ENCODE measurements around the gene FAM107B. TPM values are rescaled to one million over a fixed set of nuclear protein-coding genes. Genes with fewer than 3 reads are reported as not detected.

FAM107B gene
- total RNA-seq, 1 donor from 2014 or later = 13.6 TPM

GRCh38 chr10:14578060-14578952 lies 196.4 kb downstream of the FAM107B start:
- Histone ChIP-seq H3K27ac (ENCODE audit: low read depth, low read length) (no peak overlapping the region), H3K36me3 (ENCODE audit: control insufficient read depth in 3 of 3, insufficient read depth in 3 of 3, low read length in 3 of 3) (no peaks in the 10 kb centered on the region), H3K27me3 (ENCODE audit: control insufficient read depth in 3 of 3, insufficient read depth in 3 of 3, low read length in 3 of 3) (no peaks in the 10 kb centered on the region), H3K9me3 (ENCODE audit: control insufficient read depth in 3 of 3, low read length in 3 of 3) (no peaks in the 10 kb centered on the region), H3K4me1 (ENCODE audit: control insufficient read depth in 3 of 3, insufficient read depth in 3 of 3, low read length in 3 of 3) (no peaks in the 10 kb centered on the region), H3K9ac (ENCODE audit: low read depth in 1 of 3, low read length in 3 of 3) (no peak overlapping the region), H3K4me3 (ENCODE audit: low read length in 3 of 3) (no peak overlapping the region)

GRCh38 chr10:14574885-14575284 lies 199.8 kb downstream of the FAM107B start:
- no peaks in the 10 kb centered on the region for H3K27me3 ChIP-seq (ENCODE audit: control insufficient read depth in 3 of 3, insufficient read depth in 3 of 3, low read length in 3 of 3)
- H3K4me1 ChIP-seq (ENCODE audit: control insufficient read depth in 3 of 3, insufficient read depth in 3 of 3, low read length in 3 of 3) = no peaks in the 10 kb centered on the region
- no peak overlapping the region for H3K4me3 ChIP-seq (ENCODE audit: low read length in 3 of 3)
- H3K9me3 ChIP-seq (ENCODE audit: control insufficient read depth in 3 of 3, low read length in 3 of 3) = no peaks in the 10 kb centered on the region
- no peak overlapping the region for H3K9ac ChIP-seq (ENCODE audit: low read depth in 1 of 3, low read length in 3 of 3)
- H3K36me3 ChIP-seq (ENCODE audit: control insufficient read depth in 3 of 3, insufficient read depth in 3 of 3, low read length in 3 of 3) = no peaks in the 10 kb centered on the region
- no peak overlapping the region for H3K27ac ChIP-seq (ENCODE audit: low read depth, low read length)

GRCh38 chr10:14574291-14574690 lies 200.4 kb downstream of the FAM107B start:
- H3K27me3 ChIP-seq (ENCODE audit: control insufficient read depth in 3 of 3, insufficient read depth in 3 of 3, low read length in 3 of 3) = no peaks in the 10 kb centered on the region
- H3K4me3 ChIP-seq (ENCODE audit: low read length in 3 of 3) = no peak overlapping the region
- no peaks in the 10 kb centered on the region for H3K36me3 ChIP-seq (ENCODE audit: control insufficient read depth in 3 of 3, insufficient read depth in 3 of 3, low read length in 3 of 3)
- H3K9me3 ChIP-seq (ENCODE audit: control insufficient read depth in 3 of 3, low read length in 3 of 3) = no peaks in the 10 kb centered on the region
- no peak overlapping the region for H3K9ac ChIP-seq (ENCODE audit: low read depth in 1 of 3, low read length in 3 of 3)
- no peak overlapping the region for H3K27ac ChIP-seq (ENCODE audit: low read depth, low read length)
- H3K4me1 ChIP-seq (ENCODE audit: control insufficient read depth in 3 of 3, insufficient read depth in 3 of 3, low read length in 3 of 3) = no peaks in the 10 kb centered on the region

GRCh38 chr10:14573666-14574261 lies 200.9 kb downstream of the FAM107B start:
- Histone ChIP-seq H3K27me3 (ENCODE audit: control insufficient read depth in 3 of 3, insufficient read depth in 3 of 3, low read length in 3 of 3) (no peaks in the 10 kb centered on the region), H3K4me3 (ENCODE audit: low read length in 3 of 3) (no peak overlapping the region), H3K9ac (ENCODE audit: low read depth in 1 of 3, low read length in 3 of 3) (no peak overlapping the region), H3K36me3 (ENCODE audit: control insufficient read depth in 3 of 3, insufficient read depth in 3 of 3, low read length in 3 of 3) (no peaks in the 10 kb centered on the region), H3K9me3 (ENCODE audit: control insufficient read depth in 3 of 3, low read length in 3 of 3) (no peaks in the 10 kb centered on the region), H3K4me1 (ENCODE audit: control insufficient read depth in 3 of 3, insufficient read depth in 3 of 3, low read length in 3 of 3) (no peaks in the 10 kb centered on the region), H3K27ac (ENCODE audit: low read depth, low read length) (no peak overlapping the region)

GRCh38 chr10:14572811-14573210 lies 201.9 kb downstream of the FAM107B start:
- no peaks in the 10 kb centered on the region for H3K27me3 ChIP-seq (ENCODE audit: control insufficient read depth in 3 of 3, insufficient read depth in 3 of 3, low read length in 3 of 3)
- no peak overlapping the region for H3K4me3 ChIP-seq (ENCODE audit: low read length in 3 of 3)
- no peaks in the 10 kb centered on the region for H3K9me3 ChIP-seq (ENCODE audit: control insufficient read depth in 3 of 3, low read length in 3 of 3)
- H3K36me3 ChIP-seq (ENCODE audit: control insufficient read depth in 3 of 3, insufficient read depth in 3 of 3, low read length in 3 of 3) = no peaks in the 10 kb centered on the region
- H3K9ac ChIP-seq (ENCODE audit: low read depth in 1 of 3, low read length in 3 of 3) = no peak overlapping the region
- H3K27ac ChIP-seq (ENCODE audit: low read depth, low read length) = no peak overlapping the region
- H3K4me1 ChIP-seq (ENCODE audit: control insufficient read depth in 3 of 3, insufficient read depth in 3 of 3, low read length in 3 of 3) = no peaks in the 10 kb centered on the region

- Histone ChIP-seq H3K9me3 (ENCODE audit: control insufficient read depth in 3 of 3, low read length in 3 of 3) (no peaks in the 10 kb centered on the region), H3K27me3 (ENCODE audit: control insufficient read depth in 3 of 3, insufficient read depth in 3 of 3, low read length in 3 of 3) (no peaks in the 10 kb centered on the region), H3K4me3 (ENCODE audit: low read length in 3 of 3) (no peak overlapping the region), H3K9ac (ENCODE audit: low read depth in 1 of 3, low read length in 3 of 3) (no peak overlapping the region), H3K27ac (ENCODE audit: low read depth, low read length) (no peak overlapping the region), H3K4me1 (ENCODE audit: control insufficient read depth in 3 of 3, insufficient read depth in 3 of 3, low read length in 3 of 3) (no peaks in the 10 kb centered on the region), H3K36me3 (ENCODE audit: control insufficient read depth in 3 of 3, insufficient read depth in 3 of 3, low read length in 3 of 3) (peaks cover 0 to 2% (median 0%) of the 10 kb centered on the region in 3 donors)
These were observed 202.7 kb downstream of the FAM107B start for GRCh38 chr10:14571866-14572507.

- Histone ChIP-seq H3K36me3 (ENCODE audit: control insufficient read depth in 3 of 3, insufficient read depth in 3 of 3, low read length in 3 of 3) (peaks cover 0 to 3% (median 2%) of the 10 kb centered on the region in 3 donors), H3K27me3 (ENCODE audit: control insufficient read depth in 3 of 3, insufficient read depth in 3 of 3, low read length in 3 of 3) (no peaks in the 10 kb centered on the region), H3K4me3 (ENCODE audit: low read length in 3 of 3) (no peak overlapping the region), H3K27ac (ENCODE audit: low read depth, low read length) (no peak overlapping the region), H3K9me3 (ENCODE audit: control insufficient read depth in 3 of 3, low read length in 3 of 3) (peaks cover 0 to 3% (median 0%) of the 10 kb centered on the region in 3 donors), H3K4me1 (ENCODE audit: control insufficient read depth in 3 of 3, insufficient read depth in 3 of 3, low read length in 3 of 3) (no peaks in the 10 kb centered on the region), H3K9ac (ENCODE audit: low read depth in 1 of 3, low read length in 3 of 3) (no peak overlapping the region)
These were observed 203.9 kb downstream of the FAM107B start for GRCh38 chr10:14570800-14571199.

GRCh38 chr10:14569274-14570060 lies 205.2 kb downstream of the FAM107B start:
- H3K4me1 ChIP-seq (ENCODE audit: control insufficient read depth in 3 of 3, insufficient read depth in 3 of 3, low read length in 3 of 3) = peaks cover 0 to 7% (median 3%) of the 10 kb centered on the region in 3 donors
- H3K4me3 ChIP-seq (ENCODE audit: low read length in 3 of 3) = no peak overlapping the region
- no peak overlapping the region for H3K9ac ChIP-seq (ENCODE audit: low read depth in 1 of 3, low read length in 3 of 3)
- peaks cover 0 to 3% (median 0%) of the 10 kb centered on the region in 3 donors for H3K9me3 ChIP-seq (ENCODE audit: control insufficient read depth in 3 of 3, low read length in 3 of 3)
- H3K27ac ChIP-seq (ENCODE audit: low read depth, low read length) = no peak overlapping the region
- no peaks in the 10 kb centered on the region for H3K27me3 ChIP-seq (ENCODE audit: control insufficient read depth in 3 of 3, insufficient read depth in 3 of 3, low read length in 3 of 3)
- H3K36me3 ChIP-seq (ENCODE audit: control insufficient read depth in 3 of 3, insufficient read depth in 3 of 3, low read length in 3 of 3) = peaks cover 0 to 3% (median 2%) of the 10 kb centered on the region in 3 donors

- no peak overlapping the region for H3K4me3 ChIP-seq (ENCODE audit: low read length in 3 of 3)
- no peak overlapping the region for H3K27ac ChIP-seq (ENCODE audit: low read depth, low read length)
- H3K36me3 ChIP-seq (ENCODE audit: control insufficient read depth in 3 of 3, insufficient read depth in 3 of 3, low read length in 3 of 3) = peaks cover 0 to 3% (median 2%) of the 10 kb centered on the region in 3 donors
- H3K4me1 ChIP-seq (ENCODE audit: control insufficient read depth in 3 of 3, insufficient read depth in 3 of 3, low read length in 3 of 3) = peaks cover 0 to 7% (median 3%) of the 10 kb centered on the region in 3 donors
- H3K9ac ChIP-seq (ENCODE audit: low read depth in 1 of 3, low read length in 3 of 3) = no peak overlapping the region
- H3K9me3 ChIP-seq (ENCODE audit: control insufficient read depth in 3 of 3, low read length in 3 of 3) = peaks cover 0 to 3% (median 0%) of the 10 kb centered on the region in 3 donors
- H3K27me3 ChIP-seq (ENCODE audit: control insufficient read depth in 3 of 3, insufficient read depth in 3 of 3, low read length in 3 of 3) = no peaks in the 10 kb centered on the region
These were observed 207.3 kb downstream of the FAM107B start for GRCh38 chr10:14567421-14567820.

All from skeletal muscle tissue (tissue), 4 donors.